Heart right ventricle (tissue), 16 donors: ENCODE data around the gene LAT. TPM values are rescaled to one million over a fixed set of nuclear protein-coding genes. Genes with fewer than 3 reads are reported as not detected.
"Not testable (repeated sequence)": the region's sequence is repeated elsewhere in the genome, so short reads cannot be mapped to it uniquely, and the experiment has no call there.

ENCODE experiments used
- ATAC-seq, 8 donors: fragments of 200-7000 bp; cut with Tn5 transposase; one replicate each; pipeline ENCODE4 v1.9.1; 2020; ENCODE audit warnings: mild to moderate bottlenecking in 8 of 8, moderate library complexity in 8 of 8, moderate number of reproducible peaks in 1 of 8
- DNase-seq, 2 donors: peaks; one replicate each; pipeline ENCODE4 v3.0.0-alpha.2; 2020
- H3K27ac ChIP-seq, 10 donors: fragments of 200-600 bp; sonication (generic) in 2 of 10; one replicate each; pipeline versions ENCODE4 v1.5.0 to v1.8.0; 2020 to 2022; ENCODE audit warnings: mild to moderate bottlenecking in 3 of 10
- H3K27me3 ChIP-seq, 7 donors: fragments of 200-600 bp; one replicate each; pipeline ENCODE4 v1.8.0; 2021 to 2022; ENCODE audit warnings: mild to moderate bottlenecking in 2 of 7
- H3K36me3 ChIP-seq, 9 donors: fragments of 200-600 bp; sonication (generic) in 1 of 9; one replicate each; pipeline versions ENCODE4 v1.5.0 to v1.8.0; 2020 to 2022; ENCODE audit warnings: mild to moderate bottlenecking in 2 of 9
- H3K4me1 ChIP-seq, 9 donors: fragments of 200-600 bp; sonication (generic) in 1 of 9; one replicate each; pipeline versions ENCODE4 v1.5.0 to v1.8.0; 2020 to 2022; ENCODE audit warnings: mild to moderate bottlenecking in 4 of 9
- H3K4me3 ChIP-seq, 10 donors: fragments of 200-600 bp; sonication (generic) in 2 of 10; one replicate each; pipeline versions ENCODE4 v1.5.0 to v1.8.0; 2020 to 2022; ENCODE audit warnings: mild to moderate bottlenecking in 7 of 10, moderate library complexity in 2 of 10
- H3K9me3 ChIP-seq, 11 donors: fragments of 200-600 bp in 10 of 11; sonication (generic) in 2 of 11; one replicate each; pipeline versions ENCODE4 v1.5.0 to v1.8.0; 2013 to 2022; ENCODE audit warnings: mild to moderate bottlenecking in 2 of 11, control low read depth in 1 of 11, moderate library complexity in 1 of 11
- WGBS, 2 donors: extraction: QIAGEN DNeasy Blood & Tissue Kit; methylation state at CpG; one replicate each; pipeline ENCODE4 v1.1.7; 2013; ENCODE audit warnings: inconsistent platforms in 1 of 2; 5-methylcytosine and 5-hydroxymethylcytosine counted together
- intact Hi-C, 10 donors: fragments of 100-400 bp; cut with DNase I; formaldehyde crosslinking; loops; one replicate each; pipeline versions ENCODE4 v1.11.1 to v1.14.2; 2022
- polyA plus RNA-seq, 2 donors: library from polyadenylated mRNA; stranded (reverse); fragments of 200-250 nt; gene quantifications; one replicate each; pipeline ENCODE4 v1.2.3, GENCODE V29; 2013
- total RNA-seq, 10 donors: library from RNA; stranded (reverse); fragmentation: NEBNext Ultra II Directional in 3 of 10; extraction: Animal tissue kit (Norgen Biotek cat#: 25700) in 3 of 10; gene quantifications; one replicate each; pipeline versions ENCODE4 v1.2.1 to v1.2.4, GENCODE V29; 2021 to 2023
- TF ChIP-seq, protein P1 (sequence below), 9 donors: fragments of 200-600 bp; sonication (generic) in 2 of 9; IDR thresholded peaks; one replicate each; pipeline versions ENCODE4 v1.5.0 to v1.8.0; 2021 to 2022; ENCODE audit warnings: antibody characterized with exemption in 9 of 9, mild to moderate bottlenecking in 5 of 9, moderate library complexity in 1 of 9
- donor health status: Arrhythmogenic right ventricular cardiomyopathy.
- donor health status: ischemic (EF 13 %, LVEDD 7.1; RV severe dilation, severe dysfunction).
- donor health status: healthy with polysubstance abuse.
- donor health status: DM: no; HTN: yes; CAD: no.
- donor health status: DM: no; HTN: no; CAD: no.
- donor health status: ischemic (EF 25% LVEDD 6.9; RV normal size, moderate dysfunction).
- donor health status: ischemic (EF 25% LVEDD 5.7; RV mildly dilated, moderate dysfunction).
- donor health status: healthy.
- donor health status: DM: yes; HTN: yes; CAD: no.
- donor health status: Ischemic cardiomyopathy.
- donor health status: ischemic (EF 35%, LVEDD 5.7; RV mildly dilated, moderate dysfunction).
- donor health status: nonischemic (EF 11% LVEDD 7.7; RV severe dilation, severe dysfunction).
- donor health status: DM: yes; HTN: yes; CAD: no.
- donor health status: PGD.
- donor health status: ischemic (EF 29% LVEDD 5.4; RV normal size, mild dysfunction).
- donor health status: nonischemic (EF 23%, LVEDD 6.1; RV moderate dilation, normal function).

The LAT gene
- total and polyA plus RNA-seq, 12 donors = 0.35 to 7.2 (median 1.9) TPM

DNA sequence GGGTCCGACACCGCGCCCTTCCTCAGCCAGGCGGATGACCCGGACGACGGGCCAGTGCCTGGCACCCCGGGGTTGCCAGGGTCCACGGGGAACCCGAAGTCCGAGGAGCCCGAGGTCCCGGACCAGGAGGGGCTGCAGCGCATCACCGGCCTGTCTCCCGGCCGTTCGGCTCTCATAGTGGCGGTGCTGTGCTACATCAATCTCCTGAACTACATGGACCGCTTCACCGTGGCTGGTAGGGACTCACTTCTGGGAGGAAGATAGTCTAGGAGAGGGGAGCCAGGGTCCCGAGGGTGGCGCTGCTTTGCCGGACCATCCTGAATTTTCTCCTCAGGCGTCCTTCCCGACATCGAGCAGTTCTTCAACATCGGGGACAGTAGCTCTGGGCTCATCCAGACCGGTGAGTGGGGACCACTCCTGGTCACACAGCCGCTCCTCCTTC lies 9.7 kb upstream of the LAT start:
- Histone ChIP-seq H3K4me1 (peaks cover 7 to 26% (median 19%) of the 10 kb centered on the region in 9 donors), H3K27me3 (no peaks in the 10 kb centered on the region), H3K4me3 (peak overlapping the region; percentile 59 to 98 (median 88)), H3K27ac (peak overlapping the region in 8 of 10 donors; percentile 62 to 89 (median 78)), H3K36me3 (peaks cover 0 to 39% (median 6%) of the 10 kb centered on the region in 9 donors), H3K9me3 (no peaks in the 10 kb centered on the region)
- 5 to 7% methylated on average over 30 of the region's 30 CpGs for WGBS, 2 donors
- DNase-seq = no peak
- intact Hi-C loops = loop anchor here in 1 of 10 donors (10.0 kb wide), 1 partner anchor 280 kb away; no protein-coding TSS in a partner anchor
- ATAC-seq = peak in 1 of 8 donors; percentile 19
- TF ChIP-seq, protein P1, sequence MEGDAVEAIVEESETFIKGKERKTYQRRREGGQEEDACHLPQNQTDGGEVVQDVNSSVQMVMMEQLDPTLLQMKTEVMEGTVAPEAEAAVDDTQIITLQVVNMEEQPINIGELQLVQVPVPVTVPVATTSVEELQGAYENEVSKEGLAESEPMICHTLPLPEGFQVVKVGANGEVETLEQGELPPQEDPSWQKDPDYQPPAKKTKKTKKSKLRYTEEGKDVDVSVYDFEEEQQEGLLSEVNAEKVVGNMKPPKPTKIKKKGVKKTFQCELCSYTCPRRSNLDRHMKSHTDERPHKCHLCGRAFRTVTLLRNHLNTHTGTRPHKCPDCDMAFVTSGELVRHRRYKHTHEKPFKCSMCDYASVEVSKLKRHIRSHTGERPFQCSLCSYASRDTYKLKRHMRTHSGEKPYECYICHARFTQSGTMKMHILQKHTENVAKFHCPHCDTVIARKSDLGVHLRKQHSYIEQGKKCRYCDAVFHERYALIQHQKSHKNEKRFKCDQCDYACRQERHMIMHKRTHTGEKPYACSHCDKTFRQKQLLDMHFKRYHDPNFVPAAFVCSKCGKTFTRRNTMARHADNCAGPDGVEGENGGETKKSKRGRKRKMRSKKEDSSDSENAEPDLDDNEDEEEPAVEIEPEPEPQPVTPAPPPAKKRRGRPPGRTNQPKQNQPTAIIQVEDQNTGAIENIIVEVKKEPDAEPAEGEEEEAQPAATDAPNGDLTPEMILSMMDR (IDR thresholded peaks at IDR 0.05) = no peak

DNA sequence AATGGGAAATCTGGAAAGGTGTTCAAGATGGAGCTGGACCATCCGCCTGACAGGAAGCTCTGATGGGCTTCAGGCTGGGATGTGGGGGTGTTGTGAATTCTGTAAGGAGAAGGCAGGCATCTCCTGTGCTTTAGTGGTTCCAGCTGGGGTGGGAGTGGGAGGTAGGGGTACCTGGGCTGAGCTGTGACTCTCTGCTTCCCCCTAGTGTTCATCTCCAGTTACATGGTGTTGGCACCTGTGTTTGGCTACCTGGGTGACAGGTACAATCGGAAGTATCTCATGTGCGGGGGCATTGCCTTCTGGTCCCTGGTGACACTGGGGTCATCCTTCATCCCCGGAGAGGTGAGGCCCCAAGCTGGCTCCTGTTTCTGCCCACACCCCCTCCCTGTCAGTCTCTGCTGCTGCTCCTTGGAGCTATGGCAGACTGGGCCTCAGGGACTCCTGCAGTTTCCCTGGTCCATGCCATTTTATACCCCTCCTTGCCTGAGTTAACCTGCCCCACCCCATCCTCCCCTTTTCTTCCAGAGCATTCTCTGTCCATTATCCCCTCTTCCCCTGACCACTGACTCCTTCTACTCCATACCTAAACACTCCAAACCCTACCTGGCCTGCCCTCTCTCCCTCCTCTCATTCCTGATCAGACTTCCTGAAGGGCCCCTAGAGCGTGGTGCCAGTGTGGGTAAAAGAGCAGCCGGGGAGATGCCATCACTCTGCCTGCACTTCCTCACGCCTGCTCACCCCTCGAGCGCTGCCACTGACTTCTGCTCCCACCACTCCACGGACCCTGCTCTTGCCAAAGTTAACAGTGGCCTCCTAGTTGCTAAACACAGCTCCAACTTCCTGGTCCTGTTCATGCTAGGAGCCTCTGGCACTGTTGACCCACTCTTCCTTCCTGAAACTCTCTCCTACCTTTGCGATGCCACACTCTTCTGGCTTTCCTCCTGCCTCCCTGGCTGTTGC lies 6.9 kb upstream of the LAT start:
- WGBS, 2 donors = 85 to 90% methylated on average over 11 of the region's 11 CpGs
- TF ChIP-seq, protein P1 (IDR thresholded peaks at IDR 0.05) = peak in 6 of 9 donors; percentile 13 to 41 (median 26)
- no peak overlapping the region for H3K4me3 ChIP-seq
- no peak overlapping the region for H3K27ac ChIP-seq
- intact Hi-C loops = loop anchor here in 1 of 10 donors (10.0 kb wide), 1 partner anchor 277 kb away; no protein-coding TSS in a partner anchor
- no peaks in the 10 kb centered on the region for H3K27me3 ChIP-seq
- H3K4me1 ChIP-seq = peaks cover 7 to 26% (median 19%) of the 10 kb centered on the region in 9 donors
- peaks cover 0 to 5% (median 0%) of the 10 kb centered on the region in 11 donors for H3K9me3 ChIP-seq
- DNase-seq (no peak), ATAC-seq (no peak)
- H3K36me3 ChIP-seq = peaks cover 0 to 67% (median 30%) of the 10 kb centered on the region in 9 donors

DNA sequence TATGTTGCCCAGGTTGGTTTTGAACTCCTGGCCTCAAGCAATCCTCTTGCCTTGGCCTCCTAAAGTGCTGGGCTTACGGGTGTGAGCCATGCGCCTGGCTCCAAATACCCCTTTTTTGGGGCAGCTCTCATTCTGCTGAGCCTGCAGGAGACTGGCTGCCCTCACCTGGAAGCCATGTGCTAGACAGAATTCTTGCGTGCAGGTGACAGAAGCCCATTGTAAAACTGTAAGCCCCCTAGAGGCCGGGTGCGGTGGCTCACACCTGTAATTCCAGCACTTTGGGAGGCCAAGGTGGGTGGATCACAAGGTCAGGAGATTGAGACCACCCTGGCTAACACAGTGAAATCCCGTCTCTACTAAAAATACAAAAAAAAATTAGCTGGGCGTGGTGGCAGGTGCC lies 4.5 kb upstream of the LAT start:
- H3K36me3 ChIP-seq = peaks cover 0 to 89% (median 47%) of the 10 kb centered on the region in 9 donors

DNA sequence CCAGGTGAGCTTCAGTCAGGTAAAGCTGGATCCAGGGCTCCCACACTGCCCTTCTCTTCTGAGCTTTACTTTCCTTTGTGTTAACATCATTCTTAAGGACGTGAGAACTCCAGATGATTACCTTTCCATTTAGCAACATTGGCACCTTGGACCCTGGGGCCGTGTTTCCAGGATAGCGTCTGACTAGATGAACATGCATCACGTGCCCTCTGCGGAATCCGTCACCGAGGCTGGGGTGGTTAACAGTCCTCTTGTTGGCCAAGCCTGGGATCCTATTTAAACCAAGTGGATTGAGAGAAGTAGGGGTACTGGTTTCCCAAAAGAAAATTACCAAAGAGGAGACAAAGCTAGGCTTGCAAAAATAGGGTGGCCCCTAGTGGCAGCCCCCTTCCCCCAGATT lies 3.9 kb upstream of the LAT start:
- H3K4me1 ChIP-seq = peaks cover under 1 to 17% (median 3%) of the 10 kb centered on the region in 9 donors
- H3K27ac ChIP-seq = no peak overlapping the region
- no peaks in the 10 kb centered on the region for H3K27me3 ChIP-seq
- peaks cover 0 to 5% (median 0%) of the 10 kb centered on the region in 11 donors for H3K9me3 ChIP-seq
- intact Hi-C loops = no loop called here
- no peak overlapping the region for H3K4me3 ChIP-seq
- 95 to 98% methylated on average over 7 of the region's 7 CpGs for WGBS, 2 donors
- peaks cover 0 to 95% (median 47%) of the 10 kb centered on the region in 9 donors for H3K36me3 ChIP-seq
- DNase-seq (no peak), ATAC-seq (no peak)
- TF ChIP-seq, protein P1 (IDR thresholded peaks at IDR 0.05) = no peak

More for the DNA sequence above, 4.5 kb upstream of the LAT start:
- H3K27ac ChIP-seq, H3K4me3 ChIP-seq, intact Hi-C loops, H3K27me3 ChIP-seq, H3K9me3 ChIP-seq, ATAC-seq, DNase-seq: not testable (repeated sequence)
- 85 to 90% methylated on average over 7 of the region's 7 CpGs for WGBS, 2 donors
- H3K4me1 ChIP-seq = peaks cover 6 to 23% (median 9%) of the 10 kb centered on the region in 9 donors
